HG03103 (cell line): ENCODE data around the gene COPZ2.
"Not testable (repeated sequence)": the region's sequence is repeated elsewhere in the genome, so short reads cannot be mapped to it uniquely, and the experiment has no call there.

Experiments used
- ATAC-seq: cut with Tn5 transposase; IDR thresholded peaks from one replicate; pipeline ENCODE4 v1.9.1; 2021; ENCODE audit warnings: low read depth; ENCODE audit not compliant: unreplicated experiment

The COPZ2 gene

DNA sequence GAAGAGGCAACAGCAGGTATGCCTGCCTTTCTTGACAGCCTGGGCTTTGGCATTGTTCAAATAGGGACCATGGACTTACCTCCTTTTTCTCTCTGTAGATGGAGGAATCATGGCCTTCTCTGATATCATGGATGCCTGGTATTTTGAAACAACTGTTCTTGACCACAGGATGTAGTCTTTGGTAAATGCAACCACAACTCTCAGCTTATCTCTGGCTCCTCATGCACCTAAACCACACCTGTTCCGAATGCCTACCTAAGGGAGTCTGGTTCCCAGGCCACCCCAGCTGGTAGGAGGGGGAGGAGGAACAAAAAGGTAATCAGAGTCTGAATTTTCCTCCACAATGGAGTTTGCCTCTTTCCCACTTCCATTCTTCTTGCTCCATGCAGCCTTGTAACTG lies 47.9 kb downstream of the COPZ2 start:
- ATAC-seq = no peak

DNA sequence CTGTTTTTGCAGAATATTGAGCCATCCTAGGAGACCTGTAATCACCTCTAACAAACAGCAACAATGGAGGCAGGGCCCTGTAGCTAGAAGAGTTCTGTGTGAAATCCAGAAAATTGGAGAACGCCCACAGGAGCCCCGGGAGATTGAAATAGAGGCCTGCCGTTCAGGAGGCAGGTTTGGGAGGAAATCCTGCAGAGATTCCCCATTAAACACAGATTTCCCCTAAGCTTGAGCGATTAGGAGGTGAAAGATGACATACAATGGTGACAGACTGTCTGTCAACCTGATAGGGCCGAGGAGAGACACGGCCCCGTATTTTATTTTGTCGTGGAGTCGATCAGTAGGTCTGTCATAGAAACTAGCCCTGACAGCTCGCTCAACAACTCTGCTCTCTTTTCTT lies 48.4 kb downstream of the COPZ2 start:
- ATAC-seq = no peak

DNA sequence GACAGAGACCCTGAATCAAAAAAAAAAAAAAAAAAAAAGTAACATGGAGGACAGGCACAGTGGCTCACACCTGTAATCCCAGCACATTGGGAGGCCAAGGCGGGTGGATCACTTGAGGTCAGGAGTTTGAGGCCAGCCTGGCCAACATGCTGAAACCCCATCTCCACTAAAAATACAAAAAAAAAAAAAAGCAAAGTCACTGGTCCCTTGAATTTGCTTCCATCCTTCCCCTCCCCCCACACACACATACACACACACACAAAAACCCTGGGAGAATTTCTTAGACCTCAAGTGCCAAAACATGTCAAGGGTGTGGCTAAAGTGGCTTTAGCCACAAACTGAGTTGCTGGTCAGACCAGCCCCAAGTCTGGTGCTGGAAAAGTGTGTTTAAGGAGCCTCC lies 49.2 kb downstream of the COPZ2 start:
- not testable (repeated sequence) for ATAC-seq

DNA sequence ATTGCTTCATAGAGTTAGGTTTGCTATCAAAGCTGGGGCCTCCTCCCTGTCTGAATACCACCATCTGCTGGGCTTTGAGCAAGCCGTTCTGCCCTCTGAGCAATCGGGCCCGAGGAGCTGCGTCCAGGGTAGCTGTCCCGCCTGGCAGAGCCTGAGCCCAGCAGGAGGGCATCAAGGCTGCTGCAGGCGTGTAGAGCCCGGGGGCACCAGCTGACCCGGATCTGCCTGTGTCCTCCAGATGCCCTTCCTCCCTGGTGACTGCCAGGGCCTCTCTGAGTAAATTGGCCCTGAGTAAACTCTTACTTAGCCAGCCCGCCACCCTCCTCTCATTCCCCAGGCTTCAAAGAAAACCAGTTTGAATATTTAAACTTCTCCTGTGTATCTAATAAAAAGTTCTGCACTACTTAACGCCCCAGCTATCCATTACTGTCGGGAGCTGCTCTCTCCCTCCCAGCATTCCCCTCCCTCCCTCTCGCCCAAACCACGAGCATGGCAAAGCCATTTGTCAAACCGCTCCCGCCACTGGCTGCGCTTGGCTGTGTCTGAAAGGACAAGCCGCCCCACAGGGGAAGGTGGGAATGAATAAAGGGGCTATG lies 50.3 kb downstream of the COPZ2 start:
- ATAC-seq = no peak

DNA sequence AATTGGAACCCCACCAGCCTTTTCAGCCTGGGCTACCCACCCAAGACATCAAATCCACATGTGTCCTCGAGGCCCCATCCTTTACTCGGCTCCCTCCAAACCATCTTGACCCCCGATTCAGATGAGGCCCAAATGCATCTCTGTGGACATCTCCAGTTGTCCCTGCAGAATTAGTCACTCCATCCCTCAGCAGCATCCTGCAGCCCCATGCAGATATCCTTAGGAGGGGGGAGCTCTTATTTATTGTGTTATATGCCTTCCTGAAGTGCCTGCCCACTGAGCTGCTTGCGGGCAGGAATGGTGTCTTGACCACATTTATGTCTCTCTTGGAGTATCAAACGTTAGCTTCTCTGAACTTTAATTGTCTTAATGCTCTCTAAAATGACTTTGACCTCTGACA lies 51.1 kb downstream of the COPZ2 start:
- ATAC-seq = no peak

DNA sequence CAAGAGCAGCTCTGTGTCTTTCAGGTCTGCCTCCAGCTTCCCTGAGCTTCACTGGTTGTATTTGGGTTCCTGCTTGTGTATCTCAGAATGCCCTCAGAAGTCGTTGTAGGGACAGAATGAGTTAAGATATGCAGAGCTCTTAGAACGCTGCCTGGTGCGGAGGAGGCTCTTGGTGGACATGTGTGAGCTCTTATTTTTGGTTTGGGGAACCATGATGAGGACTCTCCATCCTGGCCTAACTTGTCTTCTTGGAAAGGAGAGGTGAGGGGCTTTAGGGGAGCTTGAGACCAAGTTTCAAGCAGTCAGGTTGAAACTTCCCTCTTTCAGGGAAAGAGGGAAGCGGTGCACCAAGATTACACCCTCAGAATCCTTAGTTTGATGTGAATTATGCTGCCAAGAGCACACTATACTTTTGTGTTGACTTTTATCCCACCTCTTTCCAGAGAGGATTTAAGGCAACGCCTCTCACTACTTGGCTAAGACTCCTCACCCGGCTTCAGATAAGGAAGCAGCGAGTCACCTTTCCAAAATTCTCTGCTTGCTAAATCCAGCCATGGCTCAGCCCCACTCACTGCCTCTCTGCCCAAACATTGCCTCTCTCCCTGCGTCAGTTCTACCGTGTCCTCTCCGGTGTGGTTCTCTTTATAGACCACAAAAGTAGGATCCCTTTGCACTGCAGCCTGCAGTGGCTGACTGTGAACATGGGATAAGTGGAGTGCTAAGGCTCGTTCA lies 53.9 kb downstream of the COPZ2 start:
- no peak for ATAC-seq

DNA sequence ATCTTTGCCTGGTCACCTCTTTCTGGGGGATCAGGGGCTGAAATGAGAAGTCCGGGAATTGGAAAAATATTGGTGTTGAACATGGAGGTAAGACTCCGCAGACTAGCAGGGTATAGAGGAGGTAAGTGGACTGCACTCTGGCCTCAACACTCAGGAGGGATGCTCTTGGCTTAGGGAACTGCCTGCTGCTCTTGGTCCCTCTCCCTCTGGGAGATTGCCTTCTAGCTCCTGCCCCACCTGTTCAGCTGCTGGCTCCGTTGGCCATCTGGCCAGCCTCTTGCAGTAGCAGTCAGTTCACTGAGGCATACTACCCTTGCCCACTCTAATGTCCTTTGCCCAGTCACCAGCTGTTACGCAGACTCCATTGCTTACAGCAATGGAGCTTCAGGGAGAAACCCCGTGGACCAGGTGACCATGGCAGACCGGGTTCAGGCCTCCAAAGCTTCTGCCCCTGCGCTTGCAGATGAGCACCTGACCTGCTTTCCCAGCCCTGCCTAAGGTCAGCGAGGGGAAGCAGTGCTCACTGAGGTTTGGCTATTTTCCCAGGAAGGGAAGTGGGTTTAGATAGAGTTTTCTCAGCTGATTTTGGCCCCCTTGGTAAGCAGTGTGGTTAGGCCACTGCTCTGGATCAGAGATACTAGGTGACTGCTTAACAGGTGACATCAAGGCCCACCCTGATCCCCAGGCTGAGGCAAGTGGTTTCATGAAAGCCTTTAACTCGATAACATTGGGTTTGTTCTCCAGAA lies 54.8 kb downstream of the COPZ2 start:
- ATAC-seq = no peak

DNA sequence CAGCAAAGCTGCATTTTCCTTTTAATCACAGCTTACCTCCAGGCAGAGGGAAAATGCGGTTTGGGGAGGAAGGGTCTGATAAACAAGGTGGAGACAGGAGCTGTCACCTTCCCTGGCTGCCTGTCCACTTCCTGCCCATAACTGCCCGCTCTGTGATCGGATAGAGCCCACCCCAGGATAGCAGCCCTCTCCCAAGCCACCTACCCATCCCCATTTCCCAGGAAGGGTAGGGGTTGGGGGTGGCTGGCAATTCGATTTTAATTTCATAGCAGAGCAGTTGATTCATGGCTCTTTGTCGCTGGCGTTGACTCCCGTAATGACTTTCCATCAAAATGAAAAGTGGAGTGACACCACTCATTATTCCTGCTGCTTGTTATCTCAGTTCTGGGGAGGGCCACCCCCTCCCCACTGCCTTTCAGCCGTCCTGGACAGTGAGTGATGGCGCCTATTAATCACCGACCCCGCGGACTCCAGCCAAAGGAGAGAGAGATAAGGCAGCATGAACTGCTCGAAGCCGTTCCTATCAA lies 55.4 kb downstream of the COPZ2 start:
- ATAC-seq = no peak

DNA sequence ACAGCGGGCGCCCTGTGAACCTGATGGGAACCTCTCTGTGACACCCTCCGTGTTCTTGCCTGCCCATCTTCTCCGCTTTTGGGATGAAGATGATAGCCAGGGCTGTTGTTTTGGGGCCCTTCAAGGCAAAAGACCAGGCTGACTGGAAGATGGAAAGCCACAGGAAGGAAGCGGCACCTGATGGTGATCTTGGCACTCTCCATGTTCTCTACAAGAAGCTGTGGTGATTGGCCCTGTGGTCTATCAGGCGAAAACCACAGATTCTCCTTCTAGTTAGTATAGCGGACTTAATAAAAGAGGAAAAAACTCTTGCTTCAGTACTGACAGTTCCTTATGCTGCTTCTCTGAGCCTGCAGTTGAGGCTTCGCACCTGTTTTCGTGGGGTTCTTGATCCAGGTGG lies 56.1 kb downstream of the COPZ2 start:
- ATAC-seq = no peak

DNA sequence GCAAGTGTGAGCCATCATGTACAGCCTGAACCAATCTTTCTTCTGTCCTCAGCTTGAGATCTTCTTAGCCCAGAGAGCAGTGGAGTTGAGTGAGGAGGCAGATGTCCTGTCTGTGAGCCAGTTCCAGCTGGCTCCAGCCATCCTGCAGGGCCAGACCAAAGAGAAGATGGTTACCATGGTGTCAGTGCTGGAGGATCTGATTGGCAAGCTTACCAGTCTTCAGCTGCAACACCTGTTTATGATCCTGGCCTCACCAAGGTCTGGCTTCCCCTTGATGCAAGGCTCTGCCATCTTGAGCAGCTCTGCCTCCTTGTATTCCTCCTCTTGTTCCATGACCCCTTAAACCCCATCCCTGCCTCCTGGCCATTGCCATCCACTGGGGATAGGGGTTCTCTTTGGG lies 57.1 kb downstream of the COPZ2 start:
- ATAC-seq = no peak

DNA sequence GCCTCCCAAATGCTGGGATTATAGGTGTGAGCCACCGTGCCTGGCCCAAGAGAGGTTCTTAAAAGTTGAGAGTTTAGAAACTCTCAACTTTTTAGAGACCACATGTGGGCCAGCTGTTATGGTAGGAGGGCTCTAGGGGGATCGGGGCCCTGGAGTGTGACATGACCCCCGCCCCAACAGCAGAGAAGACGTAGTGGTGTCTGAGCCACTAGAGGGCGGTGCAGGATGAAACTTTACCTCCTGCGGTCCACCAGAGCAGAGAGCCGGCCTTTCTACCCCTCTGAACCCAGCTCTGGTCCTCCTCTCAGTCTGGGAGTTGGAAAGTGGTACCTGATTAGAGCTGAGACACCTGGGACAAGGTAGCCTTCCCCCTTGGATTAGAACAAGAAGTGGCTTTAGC lies 59.3 kb downstream of the COPZ2 start:
- no peak for ATAC-seq
